MCF 10A (cell line): ENCODE measurements around the gene PYCARD. TPM values are rescaled to one million over a fixed set of nuclear protein-coding genes. Genes with fewer than 3 reads are reported as not detected.

Experiments
- BruUV-seq: library from RNA; stranded (reverse); fragments of 400-500 nt; replicated peaks from 2 replicates; lab custom pipeline; 2021; lab: Mats Ljungman, UMichigan
- CTCF ChIA-PET: fragments of 300-600 bp; sonication (Branson Sonifier 250); formaldehyde crosslinking; extraction: SDS; loops from one replicate; lab custom pipeline; 2021; ENCODE audit warnings: antibody characterized with exemption, inconsistent platforms; lab: Yijun Ruan, JAX
- POLR2A ChIA-PET: fragments of 300-600, 350-650 bp; sonication (Branson Sonifier 250); formaldehyde crosslinking; extraction: SDS; loops from one replicate; lab custom pipeline; 2020; ENCODE audit warnings: antibody characterized with exemption, inconsistent platforms; lab: Yijun Ruan, JAX
- DNase-seq: peaks from one replicate; pipeline ENCODE4 v3.0.0-alpha.2; 2018; ENCODE audit not compliant: unreplicated experiment
- H3K27ac Mint-ChIP-seq: one replicate; pipeline ENCODE4 v1.8.0; 2022; ENCODE audit warnings: mild to moderate bottlenecking, low read depth, mixed read lengths; ENCODE audit not compliant: unreplicated experiment
- H3K27me3 Mint-ChIP-seq: one replicate; pipeline ENCODE4 v1.8.0; 2022; ENCODE audit warnings: mixed read lengths; ENCODE audit not compliant: insufficient read depth, unreplicated experiment
- H3K36me3 Mint-ChIP-seq: one replicate; pipeline ENCODE4 v1.8.0; 2022; ENCODE audit warnings: mild to moderate bottlenecking, moderate library complexity, mixed read lengths; ENCODE audit not compliant: insufficient read depth, unreplicated experiment
- H3K4me1 Mint-ChIP-seq: one replicate; pipeline ENCODE4 v1.8.0; 2022; ENCODE audit warnings: mixed read lengths; ENCODE audit not compliant: insufficient read depth, unreplicated experiment
- H3K4me3 Mint-ChIP-seq: one replicate; pipeline ENCODE4 v1.8.0; 2022; ENCODE audit warnings: mild to moderate bottlenecking, moderate library complexity, mixed read lengths; ENCODE audit not compliant: unreplicated experiment
- H3K9me3 Mint-ChIP-seq: one replicate; pipeline ENCODE4 v1.8.0; 2022; ENCODE audit warnings: mixed read lengths; ENCODE audit not compliant: unreplicated experiment
- CTCF ChIP-seq: fragments of 200-600 bp; IDR thresholded peaks from one replicate; pipeline ENCODE4 v1.8.0; 2022; ENCODE audit warnings: antibody characterized with exemption, mild to moderate bottlenecking; ENCODE audit not compliant: unreplicated experiment
- intact Hi-C: fragments of 100-400 bp; cut with micrococcal nuclease; formaldehyde crosslinking; loops from 2 replicates; pipeline ENCODE4 v1.14.1; 2022
- total RNA-seq: library from RNA; stranded (reverse); gene quantifications from 2 replicates; pipeline ENCODE4 v1.2.3, GENCODE V29; 2022

Gene PYCARD
- total RNA-seq, 1 experiment from 2014 or later: 0.47 TPM

GRCh38 chr16:31183432-31184428 is 18.8 kb downstream of the PYCARD start:
- peaks cover 87% of the 10 kb centered on the region for H3K36me3 Mint-ChIP-seq
- CTCF ChIA-PET: interaction anchor here (0.5 to 1.8 kb wide), 9 partner anchors 9 to 269 kb away, joined by 3 to 6 read pairs (median 3); no protein-coding TSS in a partner anchor
- H3K4me3 Mint-ChIP-seq: peak overlapping the region; percentile 95
- no peak for TF ChIP-seq CTCF
- peak overlapping the region; percentile 83 for H3K27ac Mint-ChIP-seq
- intact Hi-C loops: loop anchor here (5.0 to 10.0 kb wide), 3 partner anchors 66 to 511 kb away; partner anchors contain the start of genes KAT8 and ZNF843
- no peak for DNase-seq
- H3K4me1 Mint-ChIP-seq: peaks cover 26% of the 10 kb centered on the region
- BruUV-seq: no TSS peak
- no peaks in the 10 kb centered on the region for H3K27me3 Mint-ChIP-seq
- no peaks in the 10 kb centered on the region for H3K9me3 Mint-ChIP-seq
- POLR2A ChIA-PET: interaction anchor here (1.9 to 2.4 kb wide), 5 partner anchors 8 to 66 kb away, joined by 5 to 13 read pairs (median 6); partner anchors contain the start of gene KAT8

GRCh38 chr16:31182391-31182790 is 20.2 kb downstream of the PYCARD start:
- Mint-ChIP-seq H3K36me3 (peaks cover 74% of the 10 kb centered on the region), H3K9me3 (no peaks in the 10 kb centered on the region), H3K27ac (peak overlapping the region; percentile 83), H3K27me3 (no peaks in the 10 kb centered on the region), H3K4me3 (peak overlapping the region; percentile 95), H3K4me1 (peaks cover 27% of the 10 kb centered on the region)
- BruUV-seq: no TSS peak
- ChIA-PET POLR2A (interaction anchor here (0.7 to 2.4 kb wide), 9 partner anchors 9 to 277 kb away, joined by 3 to 13 read pairs (median 5); partner anchors contain the start of genes KAT8, ZNF646 and ZNF668), CTCF (interaction anchor here (0.6 to 1.2 kb wide), 6 partner anchors 12 to 281 kb away, joined by 3 to 6 read pairs (median 4); no protein-coding TSS in a partner anchor)
- DNase-seq: no peak
- intact Hi-C loops: loop anchor here (5.0 to 10.0 kb wide), 3 partner anchors 65 to 512 kb away; partner anchors contain the start of genes KAT8 and ZNF843
- no peak for TF ChIP-seq CTCF

GRCh38 chr16:31181102-31181830 is 21.3 kb downstream of the PYCARD start:
- BruUV-seq: no TSS peak
- H3K36me3 Mint-ChIP-seq: peaks cover 63% of the 10 kb centered on the region
- POLR2A ChIA-PET: interaction anchor here (0.6 to 2.8 kb wide), 33 partner anchors 9 to 696 kb away, joined by 3 to 53 read pairs (median 6); partner anchors contain the start of genes ARMC5, KAT8, PYCARD and STX4
- no peak for TF ChIP-seq CTCF
- peak overlapping the region; percentile 95 for H3K4me3 Mint-ChIP-seq
- CTCF ChIA-PET: interaction anchor here (1.0 kb wide), 1 partner anchor 13 kb away, joined by 6 read pairs; no protein-coding TSS in a partner anchor
- no peaks in the 10 kb centered on the region for H3K27me3 Mint-ChIP-seq
- H3K4me1 Mint-ChIP-seq: peaks cover 34% of the 10 kb centered on the region
- intact Hi-C loops: loop anchor here (2.0 to 10.0 kb wide), 4 partner anchors 64 to 514 kb away; partner anchors contain the start of genes KAT8 and ZNF843
- no peaks in the 10 kb centered on the region for H3K9me3 Mint-ChIP-seq
- DNase-seq: peak; percentile 51
- peak overlapping the region; percentile 99 for H3K27ac Mint-ChIP-seq
